ENCODE data around the gene CDK5R2. TPM values are rescaled to one million over a fixed set of nuclear protein-coding genes. Genes with fewer than 3 reads are reported as not detected.

Gene CDK5R2
- total and polyA plus RNA-seq, 10 donors: not detected

- intact Hi-C loops (cut with DNase I; ENCODE audit: low total_unique reads): no loop called here
- Histone ChIP-seq H3K9me3 (no peaks in the 10 kb centered on the region), H3K27ac (no peak overlapping the region), H3K4me1 (peaks cover 26 to 43% (median 36%) of the 10 kb centered on the region in 6 donors), H3K36me3 (no peaks in the 10 kb centered on the region), H3K27me3 (replicated peaks in 1 of 7) (peaks cover 15 to 100% (median 83%) of the 10 kb centered on the region in 7 donors), H3K4me3 (no peak overlapping the region)
- TF ChIP-seq CTCF (IDR thresholded peaks at IDR 0.05 in 8 of 11, conservative IDR thresholded peaks at IDR 0.05 in 3 of 11) (no peak), POLR2A (IDR thresholded peaks at IDR 0.05) (no peak), POLR2AphosphoS5 (IDR thresholded peaks at IDR 0.05) (no peak)
- 6 to 16% (median 13%) methylated on average over 9 of the region's 9 CpGs for WGBS, 5 donors
- DNase-seq: no peak
These were observed 40.6 kb downstream of the CDK5R2 start for GRCh38 chr2:218999881-219000568.

- TF ChIP-seq POLR2A (IDR thresholded peaks at IDR 0.05) (no peak), CTCF (IDR thresholded peaks at IDR 0.05 in 8 of 11, conservative IDR thresholded peaks at IDR 0.05 in 3 of 11) (no peak)
- no peaks in the 10 kb centered on the region for H3K9me3 ChIP-seq
- H3K4me3 ChIP-seq: no peak overlapping the region
- H3K27me3 ChIP-seq (replicated peaks in 1 of 7): peaks cover 15 to 100% (median 83%) of the 10 kb centered on the region in 7 donors
- no peak overlapping the region for H3K27ac ChIP-seq
- no peaks in the 10 kb centered on the region for H3K36me3 ChIP-seq
- 8 to 23% (median 18%) methylated on average over 8 of the region's 8 CpGs for WGBS, 5 donors
- peaks cover 26 to 40% (median 35%) of the 10 kb centered on the region in 6 donors for H3K4me1 ChIP-seq
- intact Hi-C loops (cut with DNase I; ENCODE audit: low total_unique reads): no loop called here
- no peak for DNase-seq
These were observed 41.1 kb downstream of the CDK5R2 start for GRCh38 chr2:219000569-219000960.

GRCh38 chr2:219001100-219001576 is 41.7 kb downstream of the CDK5R2 start:
- 4 to 15% (median 6%) methylated on average over 18 to 26 of the region's 26 CpGs for WGBS, 5 donors
- no peak for DNase-seq
- Histone ChIP-seq H3K4me3 (peak overlapping the region in 5 of 8 donors; percentile 20 to 59 (median 25)), H3K36me3 (no peaks in the 10 kb centered on the region), H3K27me3 (replicated peaks in 1 of 7) (peaks cover 15 to 100% (median 83%) of the 10 kb centered on the region in 7 donors), H3K9me3 (no peaks in the 10 kb centered on the region), H3K27ac (no peak overlapping the region), H3K4me1 (peaks cover 22 to 35% (median 30%) of the 10 kb centered on the region in 6 donors)
- TF ChIP-seq CTCF (IDR thresholded peaks at IDR 0.05 in 8 of 11, conservative IDR thresholded peaks at IDR 0.05 in 3 of 11) (no peak), POLR2AphosphoS5 (IDR thresholded peaks at IDR 0.05) (no peak), POLR2A (IDR thresholded peaks at IDR 0.05) (no peak)
- intact Hi-C loops (cut with DNase I; ENCODE audit: low total_unique reads): no loop called here

GRCh38 chr2:219001577-219002394 is 42.3 kb downstream of the CDK5R2 start:
- TF ChIP-seq CTCF (IDR thresholded peaks at IDR 0.05 in 8 of 11, conservative IDR thresholded peaks at IDR 0.05 in 3 of 11): no peak
- no peak for TF ChIP-seq POLR2A (IDR thresholded peaks at IDR 0.05)
- TF ChIP-seq POLR2AphosphoS5 (IDR thresholded peaks at IDR 0.05): no peak
- no peaks in the 10 kb centered on the region for H3K9me3 ChIP-seq
- intact Hi-C loops (cut with DNase I; ENCODE audit: low total_unique reads): no loop called here
- 2 to 4% (median 3%) methylated on average over 38 to 70 of the region's 70 CpGs for WGBS, 5 donors
- H3K27me3 ChIP-seq (replicated peaks in 1 of 7): peaks cover 15 to 100% (median 78%) of the 10 kb centered on the region in 7 donors
- peak overlapping the region in 6 of 8 donors; percentile 10 to 59 (median 24) for H3K4me3 ChIP-seq
- peaks cover 20 to 30% (median 26%) of the 10 kb centered on the region in 6 donors for H3K4me1 ChIP-seq
- no peak for DNase-seq
- H3K36me3 ChIP-seq: no peaks in the 10 kb centered on the region
- H3K27ac ChIP-seq: no peak overlapping the region

Data from spleen (tissue), 11 donors.